IPS-18c (cell line): ENCODE data around the gene PIEZO2.

Source experiments
- H3K4me3 ChIP-seq: 2 replicates; pipeline ENCODE4 v1.7.0; 2013; ENCODE audit warnings: low read depth, mild to moderate bottlenecking, low read length, moderate library complexity; ENCODE audit not compliant: insufficient read depth
- H3K9me3 ChIP-seq: one replicate; pipeline ENCODE4 v1.6.1; 2013; ENCODE audit warnings: mild to moderate bottlenecking, low read length, moderate library complexity; ENCODE audit not compliant: control insufficient read depth, insufficient read depth

PIEZO2 gene

GRCh38 chr18:11051462-11051861 lies 97.9 kb downstream of the PIEZO2 start:
- Histone ChIP-seq H3K4me3 (no peak overlapping the region), H3K9me3 (no peaks in the 10 kb centered on the region)

GRCh38 chr18:11050966-11051365 lies 98.4 kb downstream of the PIEZO2 start:
- Histone ChIP-seq H3K9me3 (no peaks in the 10 kb centered on the region), H3K4me3 (no peak overlapping the region)

GRCh38 chr18:11047817-11048216 lies 101.6 kb downstream of the PIEZO2 start:
- no peak overlapping the region for H3K4me3 ChIP-seq
- no peaks in the 10 kb centered on the region for H3K9me3 ChIP-seq

- Histone ChIP-seq H3K9me3 (no peaks in the 10 kb centered on the region), H3K4me3 (no peak overlapping the region)
Measured at GRCh38 chr18:11047156-11047555, 102.2 kb downstream of the PIEZO2 start.

DNA sequence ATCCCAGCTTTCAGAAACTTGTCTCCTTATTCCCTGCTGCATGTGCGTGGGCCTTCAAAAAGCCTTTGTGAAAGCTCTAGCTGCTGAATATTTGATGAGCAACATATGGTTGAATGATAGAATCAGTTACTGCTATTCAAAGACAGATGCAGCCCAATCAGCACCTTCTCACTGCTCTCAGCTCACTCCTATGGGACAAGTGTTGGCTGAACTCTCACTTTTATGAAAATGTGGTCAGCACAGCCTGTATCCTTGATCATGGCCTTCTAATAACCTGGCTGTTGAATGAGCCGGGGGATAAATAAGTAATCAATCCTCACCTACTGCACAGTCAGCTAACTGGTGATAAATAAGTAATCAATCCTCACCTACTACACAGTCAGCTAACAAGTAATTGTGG lies 103.2 kb downstream of the PIEZO2 start:
- Histone ChIP-seq H3K4me3 (no peak overlapping the region), H3K9me3 (no peaks in the 10 kb centered on the region)

DNA sequence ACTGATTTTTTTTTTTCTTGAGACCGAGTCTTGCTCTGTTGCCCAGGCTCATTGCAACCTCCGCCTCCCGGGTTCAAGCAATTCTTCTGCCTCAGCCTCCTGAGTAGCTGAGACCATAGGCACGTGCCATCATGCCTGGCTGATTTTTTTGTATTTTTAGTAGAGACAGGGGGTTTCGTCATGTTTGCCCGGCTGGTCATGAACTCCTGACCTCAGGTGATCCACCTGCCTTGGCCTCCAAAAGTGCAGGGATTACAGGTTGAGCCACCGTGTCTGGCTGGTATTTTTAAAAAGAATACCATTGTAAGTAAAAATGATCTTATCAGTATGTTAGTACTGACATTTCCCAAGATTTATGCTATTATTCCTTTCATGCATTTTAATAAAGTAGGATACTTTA lies 105.7 kb downstream of the PIEZO2 start:
- H3K9me3 ChIP-seq: no peaks in the 10 kb centered on the region
- no peak overlapping the region for H3K4me3 ChIP-seq

- Histone ChIP-seq H3K4me3 (no peak overlapping the region), H3K9me3 (no peaks in the 10 kb centered on the region)
Measured at GRCh38 chr18:11042247-11042646, 107.1 kb downstream of the PIEZO2 start.

GRCh38 chr18:11040823-11041656 lies 108.3 kb downstream of the PIEZO2 start:
- no peak overlapping the region for H3K4me3 ChIP-seq
- no peaks in the 10 kb centered on the region for H3K9me3 ChIP-seq

GRCh38 chr18:11040359-11040758 lies 109.0 kb downstream of the PIEZO2 start:
- H3K4me3 ChIP-seq: no peak overlapping the region
- no peaks in the 10 kb centered on the region for H3K9me3 ChIP-seq

GRCh38 chr18:11037533-11038240 lies 111.7 kb downstream of the PIEZO2 start:
- Histone ChIP-seq H3K9me3 (no peaks in the 10 kb centered on the region), H3K4me3 (no peak overlapping the region)

GRCh38 chr18:11035814-11036495 lies 113.4 kb downstream of the PIEZO2 start:
- no peak overlapping the region for H3K4me3 ChIP-seq
- no peaks in the 10 kb centered on the region for H3K9me3 ChIP-seq

DNA sequence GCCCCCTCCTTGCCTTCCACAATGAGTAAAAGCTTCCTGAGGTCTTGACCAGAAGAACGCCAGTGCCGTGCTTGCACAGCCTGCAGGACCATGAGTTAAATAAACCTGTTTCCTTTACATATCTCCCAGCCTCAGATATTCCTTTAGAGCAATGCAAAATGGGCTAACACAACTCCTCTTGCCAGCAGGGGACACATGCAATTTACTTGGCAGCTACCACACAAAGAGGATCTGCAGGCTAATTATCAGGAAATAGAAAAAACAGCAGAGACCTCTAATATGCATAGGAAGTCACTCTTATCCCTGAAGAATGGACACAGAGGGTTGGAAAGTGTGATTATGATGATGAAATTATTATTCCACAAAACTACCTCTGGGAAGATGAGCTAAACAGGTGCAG lies 114.0 kb downstream of the PIEZO2 start:
- Histone ChIP-seq H3K4me3 (no peak overlapping the region), H3K9me3 (no peaks in the 10 kb centered on the region)

GRCh38 chr18:11034884-11035283 lies 114.5 kb downstream of the PIEZO2 start:
- no peak overlapping the region for H3K4me3 ChIP-seq
- H3K9me3 ChIP-seq: no peaks in the 10 kb centered on the region

DNA sequence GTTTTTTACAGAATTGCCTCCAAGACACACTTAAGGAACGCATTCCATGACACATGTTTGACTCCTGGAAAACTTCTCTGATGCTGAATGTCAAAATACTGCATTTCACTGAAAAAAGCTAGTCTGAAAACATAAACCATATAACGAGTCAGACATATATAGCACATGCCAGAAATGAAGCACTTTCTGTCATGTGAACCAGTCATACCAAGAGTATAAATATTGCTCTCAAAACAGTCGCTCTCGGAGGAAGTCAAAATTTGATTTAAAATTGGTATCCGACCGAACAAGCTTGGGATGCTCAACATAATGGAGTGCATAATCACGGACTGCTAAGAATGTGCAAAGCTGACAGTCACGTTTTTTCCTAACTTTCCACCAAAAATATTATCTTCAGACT lies 115.9 kb downstream of the PIEZO2 start:
- Histone ChIP-seq H3K4me3 (no peak overlapping the region), H3K9me3 (no peaks in the 10 kb centered on the region)

DNA sequence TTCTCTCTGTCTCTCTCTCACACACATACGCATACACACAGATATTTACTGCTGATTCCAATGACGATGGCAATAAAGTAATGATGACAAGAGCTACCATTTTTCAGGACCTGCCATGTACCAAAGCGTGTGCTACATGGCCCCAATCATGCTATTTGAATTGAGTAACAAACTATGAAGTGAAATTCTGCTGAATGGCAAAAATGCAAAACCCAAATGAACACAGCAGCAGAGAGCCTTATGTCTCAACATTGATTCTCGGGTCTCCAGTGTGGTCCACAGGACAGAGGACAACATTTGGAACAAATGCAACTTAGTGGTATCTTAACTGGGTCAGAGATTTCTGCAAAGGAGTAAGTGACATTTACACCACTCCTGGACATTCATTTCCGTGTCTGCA lies 117.4 kb downstream of the PIEZO2 start:
- Histone ChIP-seq H3K4me3 (no peak overlapping the region), H3K9me3 (no peaks in the 10 kb centered on the region)

DNA sequence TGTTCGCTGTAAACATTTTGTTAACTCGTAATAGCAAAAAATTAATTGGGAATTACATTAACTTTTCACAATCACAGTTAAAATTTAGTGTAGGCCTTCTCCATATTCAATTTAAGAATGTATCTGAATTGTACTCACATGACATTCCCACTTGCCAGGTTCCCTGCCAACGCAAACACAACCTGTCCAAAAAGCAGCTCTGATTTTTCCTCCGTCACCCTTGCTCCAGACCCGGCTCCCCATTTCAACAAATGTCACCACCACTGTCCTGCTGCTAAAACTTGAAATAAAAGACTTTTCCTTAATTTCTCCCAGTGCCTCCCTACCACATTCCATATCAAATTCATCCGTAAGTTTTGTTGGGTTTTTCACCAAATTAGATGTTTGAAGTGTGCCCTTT lies 120.3 kb downstream of the PIEZO2 start:
- H3K9me3 ChIP-seq: no peaks in the 10 kb centered on the region
- H3K4me3 ChIP-seq: no peak overlapping the region

DNA sequence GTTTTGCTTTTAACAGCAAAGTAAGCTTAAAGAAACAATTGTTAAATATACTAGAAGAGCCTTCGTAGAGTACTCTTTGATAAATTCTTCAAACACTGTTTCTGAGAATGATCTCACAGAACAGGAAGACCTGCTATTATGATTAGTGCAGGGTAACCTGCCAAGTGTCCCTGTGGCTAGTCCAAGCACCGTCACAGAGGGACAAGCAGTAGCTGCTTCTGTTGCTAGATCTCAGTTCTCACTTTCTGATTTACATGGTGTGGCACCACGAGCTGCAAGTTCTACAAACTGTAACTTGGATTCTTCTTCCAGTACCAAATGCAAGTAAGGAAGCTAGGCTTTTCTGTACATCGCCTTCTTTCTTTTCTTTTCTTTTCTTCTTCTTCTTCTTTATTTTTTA lies 121.5 kb downstream of the PIEZO2 start:
- Histone ChIP-seq H3K4me3 (no peak overlapping the region), H3K9me3 (no peaks in the 10 kb centered on the region)

GRCh38 chr18:11025671-11026070 lies 123.7 kb downstream of the PIEZO2 start:
- H3K9me3 ChIP-seq: no peaks in the 10 kb centered on the region
- H3K4me3 ChIP-seq: no peak overlapping the region
